Measurements from ENCODE around the gene JARID2.
"Not testable (repeated sequence)": the region's sequence is repeated elsewhere in the genome, so short reads cannot be mapped to it uniquely, and the experiment has no call there.

JARID2 gene

DNA sequence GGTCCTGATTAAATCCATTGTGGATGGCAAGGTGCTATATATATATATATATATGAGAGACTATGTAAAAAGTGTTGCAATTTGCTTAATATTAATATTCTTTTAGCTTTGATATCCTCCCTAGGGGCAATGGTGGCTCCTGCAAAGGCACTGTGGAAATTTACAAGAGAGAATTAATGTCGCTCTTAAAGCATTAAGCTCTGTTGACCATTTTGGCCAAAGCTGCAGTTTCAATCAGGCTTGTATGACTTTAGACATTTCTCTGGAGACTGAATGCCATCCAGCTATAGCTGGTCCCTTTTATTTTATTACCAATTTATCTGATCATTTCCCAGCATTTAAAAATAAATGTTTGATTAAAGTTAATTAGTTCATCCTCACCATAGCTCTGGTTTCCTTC, 155.3 kb downstream of the JARID2 start:
- no peak for DNase-seq (ENCODE audit: low spot score)

DNA sequence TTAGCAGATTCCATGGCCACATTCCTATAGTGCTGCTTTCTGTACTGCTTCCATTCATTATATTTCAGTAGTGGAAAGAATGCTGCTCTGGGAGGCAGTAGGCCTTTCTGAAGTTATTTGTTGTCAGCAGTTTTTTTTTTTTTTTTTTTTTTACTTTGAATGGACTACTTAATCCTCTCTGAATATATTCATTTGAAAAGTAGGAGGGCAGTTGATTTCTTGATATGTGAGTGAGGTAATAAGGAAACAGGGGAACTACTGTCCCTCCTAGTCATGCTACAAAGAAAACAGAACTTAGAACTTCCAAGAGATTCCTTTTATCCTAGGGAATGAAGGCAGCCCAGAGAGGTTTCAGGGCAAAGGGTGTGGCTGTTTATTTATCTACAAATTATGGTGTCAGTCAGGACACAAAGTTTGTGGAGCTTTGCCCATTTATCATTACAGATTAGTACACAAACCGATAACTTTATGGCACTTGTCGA, 155.9 kb downstream of the JARID2 start:
- DNase-seq (ENCODE audit: low spot score): no peak

DNA sequence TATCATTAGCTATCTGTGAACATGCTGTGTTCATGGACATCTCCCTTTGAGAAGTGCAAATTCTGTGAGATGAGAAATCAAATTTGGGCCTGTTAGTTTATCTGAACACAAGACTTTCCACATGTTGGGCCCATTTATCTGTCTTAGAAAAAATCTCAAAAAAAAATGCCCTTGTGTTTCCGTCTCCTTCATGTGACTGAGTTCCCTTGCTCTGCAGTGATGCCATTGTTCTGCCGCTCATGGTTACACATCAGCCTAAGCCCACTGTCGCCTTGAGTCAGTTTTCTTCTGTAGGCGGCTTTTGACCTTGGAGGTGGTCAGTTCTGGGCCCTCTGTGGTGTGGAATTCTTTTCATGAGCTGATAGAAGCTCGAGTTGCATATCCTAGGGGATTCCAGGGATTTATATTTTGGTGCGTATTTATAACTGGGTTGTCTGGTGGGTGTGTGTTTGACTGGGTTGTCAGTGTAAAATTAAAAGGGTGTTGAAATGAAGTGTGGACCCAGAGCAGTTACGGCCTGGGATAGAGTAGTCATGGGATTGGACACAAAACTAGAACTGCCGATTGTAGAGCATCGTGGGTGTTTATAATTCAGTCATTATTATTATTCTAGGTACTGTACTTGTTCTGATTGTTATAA, 156.7 kb downstream of the JARID2 start:
- DNase-seq (ENCODE audit: low spot score): no peak

DNA sequence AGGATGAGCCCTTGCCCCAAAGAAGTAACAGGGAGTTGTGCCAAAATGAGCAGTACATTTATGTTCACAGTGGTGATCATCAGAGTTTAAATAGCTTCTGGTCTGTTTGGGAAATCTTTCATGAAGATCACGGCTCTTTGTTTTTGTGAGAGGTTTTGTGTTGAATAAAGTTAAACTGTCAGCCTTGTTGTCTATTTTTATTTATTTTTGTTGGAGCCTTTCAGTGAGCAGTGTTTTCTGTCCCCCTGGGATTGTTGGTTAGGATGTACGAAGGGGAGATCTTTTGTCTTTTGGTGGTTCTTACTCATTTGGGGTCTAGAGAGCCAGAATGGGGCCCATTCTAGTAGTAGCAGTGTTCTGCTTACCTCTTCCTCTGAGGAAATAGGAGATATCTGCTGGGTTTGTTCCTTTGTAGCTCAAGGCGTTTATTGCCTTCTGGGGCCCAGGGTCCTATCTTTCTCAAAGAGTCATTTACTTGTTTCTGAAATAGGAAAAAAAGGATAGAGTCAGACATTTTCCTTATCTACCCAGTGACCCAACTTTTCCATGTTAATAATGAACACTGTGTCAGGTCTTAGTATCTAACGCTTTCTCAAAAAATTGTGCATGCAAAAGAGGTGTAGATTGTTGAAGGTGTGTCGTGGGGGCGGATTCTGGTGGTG, 157.4 kb downstream of the JARID2 start:
- no peak for DNase-seq (ENCODE audit: low spot score)

DNA sequence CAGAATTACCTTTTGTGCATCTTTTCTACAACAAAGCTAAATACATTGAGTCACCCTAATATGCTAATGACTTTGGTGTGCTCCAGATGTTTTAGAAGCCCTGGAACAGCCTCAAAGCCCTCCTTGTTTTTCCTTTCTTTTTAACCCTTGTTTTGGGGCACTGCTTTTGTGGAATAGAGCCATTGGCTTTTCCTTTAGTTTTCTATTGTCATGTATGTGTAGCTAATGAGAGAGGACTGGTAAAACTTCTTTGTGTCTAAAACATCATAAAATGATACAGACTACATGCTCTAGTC, 158.8 kb downstream of the JARID2 start:
- DNase-seq (ENCODE audit: low spot score): no peak

DNA sequence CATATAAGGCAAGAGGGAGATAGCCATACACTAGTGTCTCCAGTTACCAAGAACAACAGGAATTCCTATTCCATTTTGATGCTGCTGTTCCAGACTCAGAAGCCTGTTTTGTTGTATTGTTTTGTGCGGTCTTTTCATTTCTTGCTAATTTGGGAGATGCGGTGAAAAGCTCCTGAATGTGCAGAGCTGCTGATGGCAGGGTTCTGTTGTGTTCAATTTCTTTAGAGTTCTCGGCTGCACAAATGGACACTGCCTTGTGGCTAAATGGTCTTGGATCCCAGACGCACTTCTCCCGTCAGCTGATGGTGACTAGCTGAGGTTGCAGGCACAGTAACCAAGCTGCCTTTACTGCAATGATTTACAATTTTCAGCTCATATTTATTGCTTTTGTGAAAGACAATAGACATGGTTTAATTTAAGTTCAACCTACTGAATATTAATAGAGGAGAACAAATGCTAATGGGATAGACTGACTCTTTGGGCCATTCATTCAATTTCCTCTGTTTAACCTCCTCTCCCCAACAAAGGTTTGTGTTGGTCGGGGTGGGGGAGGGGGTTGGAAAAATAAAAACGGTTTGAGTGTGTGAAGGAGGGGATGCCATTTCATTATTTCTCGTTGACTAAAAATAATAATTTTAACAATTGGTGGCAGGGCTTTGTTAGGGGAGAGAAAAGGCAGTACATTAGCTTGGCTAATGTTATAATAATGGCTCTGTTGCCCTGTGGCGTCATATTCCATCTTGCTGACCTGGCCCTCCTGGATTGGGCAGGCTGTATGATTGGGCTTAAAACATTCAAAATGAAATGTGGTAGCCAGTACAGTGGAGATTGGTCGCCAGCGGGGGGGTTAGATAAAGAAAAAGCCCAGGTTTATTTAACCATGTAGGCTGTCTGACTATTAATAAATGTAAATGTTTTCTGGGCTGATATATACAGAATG, 159.5 kb downstream of the JARID2 start:
- DNase-seq (ENCODE audit: low spot score): no peak

DNA sequence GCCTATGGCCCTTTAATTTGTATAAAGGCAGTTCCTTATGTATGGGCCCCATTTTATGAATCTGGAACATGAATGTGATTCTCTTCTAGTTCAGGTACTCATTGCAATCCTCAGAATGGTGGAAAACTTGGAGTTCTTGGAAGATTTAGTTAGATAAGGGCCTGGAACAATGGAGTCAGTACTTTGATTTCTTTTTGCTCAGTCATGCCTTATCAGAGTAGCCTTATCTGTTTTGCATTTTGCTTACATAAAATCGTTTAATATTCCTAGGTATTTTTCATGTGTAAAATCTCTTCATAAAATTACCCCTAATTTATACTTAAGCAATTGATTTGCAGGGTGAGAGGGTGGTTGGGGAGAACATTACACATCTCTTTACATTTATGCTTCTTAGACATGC, 160.6 kb downstream of the JARID2 start:
- no peak for DNase-seq (ENCODE audit: low spot score)

DNA sequence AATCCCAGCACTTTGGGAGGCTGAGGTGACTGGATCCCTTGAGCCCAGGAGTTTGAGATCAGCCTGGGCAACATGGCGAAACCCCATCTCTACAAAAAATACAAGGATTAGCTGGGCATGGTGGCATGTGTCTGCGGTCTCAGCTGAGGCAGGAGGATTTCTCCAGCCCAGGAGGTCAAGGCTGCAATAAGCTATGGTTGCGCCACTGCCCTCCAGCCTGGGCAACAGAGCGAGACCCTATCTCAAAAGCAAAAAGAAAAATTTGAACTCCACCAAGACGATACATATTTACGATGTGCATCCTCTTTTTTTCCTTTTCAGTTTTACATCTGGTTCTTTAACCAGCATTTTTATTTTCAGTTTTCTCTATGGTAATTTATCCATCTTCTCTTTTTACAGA, 162.1 kb downstream of the JARID2 start:
- no peak for DNase-seq (ENCODE audit: low spot score)

DNA sequence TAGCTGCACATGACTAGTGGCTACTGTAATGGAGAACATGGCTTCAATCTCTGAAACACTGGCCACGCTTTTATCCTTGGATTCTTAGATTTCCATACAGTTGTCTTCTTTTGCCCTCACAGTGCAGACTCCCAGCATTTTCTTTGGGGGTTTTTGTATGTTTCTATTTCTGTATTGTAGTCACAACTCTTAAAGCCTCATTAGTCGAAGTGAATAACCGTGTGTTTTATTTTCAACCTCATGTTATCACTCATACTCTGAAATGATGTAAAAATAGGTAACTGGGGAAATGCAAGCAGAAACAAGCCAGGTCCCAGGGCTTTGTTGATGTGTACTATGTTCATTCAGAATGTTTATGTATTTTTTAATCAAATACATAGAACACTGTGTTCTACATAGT, 162.9 kb downstream of the JARID2 start:
- no peak for DNase-seq (ENCODE audit: low spot score)

DNA sequence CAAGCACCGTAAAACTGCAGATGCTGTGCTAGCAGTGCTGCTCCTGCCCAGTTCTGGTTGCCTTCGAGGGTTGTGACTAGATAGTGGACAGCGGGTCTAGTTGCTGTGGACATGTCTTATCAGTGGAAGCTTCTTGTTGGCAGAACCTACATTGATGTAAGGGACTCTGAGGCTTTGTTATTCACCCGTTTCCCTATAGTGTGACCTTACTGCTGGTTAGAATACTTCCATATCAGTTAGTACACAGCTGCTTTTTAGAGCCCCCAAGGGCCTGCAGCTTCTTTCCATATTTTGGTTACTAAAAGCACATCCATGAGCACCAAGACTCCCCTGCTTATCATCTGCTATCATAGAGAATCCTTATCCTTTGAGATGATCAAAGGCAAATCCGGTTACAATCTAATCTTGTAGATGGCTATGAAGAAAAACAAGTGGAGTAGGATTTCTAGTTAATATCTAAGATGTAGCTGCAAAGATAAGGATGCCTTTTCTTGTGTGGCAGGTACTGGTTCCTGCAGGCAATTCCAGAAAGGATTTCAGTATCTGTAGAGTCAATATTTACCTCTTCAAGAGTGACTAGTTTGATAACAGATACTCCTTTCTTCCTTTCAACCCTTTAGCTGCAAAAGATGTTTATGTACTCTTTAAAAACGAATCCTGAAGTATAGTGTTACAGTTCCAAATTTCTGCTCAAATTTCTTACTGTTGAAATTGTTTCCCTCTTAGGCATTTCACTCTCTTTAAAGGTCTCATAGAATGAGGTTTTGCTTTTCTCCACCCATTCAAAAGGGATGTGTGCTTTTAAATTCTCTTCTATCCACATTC, 163.6 kb downstream of the JARID2 start:
- no peak for DNase-seq (ENCODE audit: low spot score)

DNA sequence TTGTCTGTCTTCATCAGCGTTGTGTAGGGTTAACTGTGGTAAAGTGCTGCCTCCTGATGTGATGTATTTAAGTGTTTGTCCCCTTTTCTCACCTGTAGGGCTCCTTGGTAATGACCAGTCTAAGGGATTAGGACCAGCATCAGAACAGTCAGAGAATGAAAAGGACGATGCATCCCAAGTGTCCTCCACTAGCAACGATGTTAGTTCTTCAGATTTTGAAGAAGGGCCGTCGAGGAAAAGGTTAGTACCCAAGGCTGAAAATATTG, 164.2 kb downstream of the JARID2 start:
- no peak for DNase-seq (ENCODE audit: low spot score)

DNA sequence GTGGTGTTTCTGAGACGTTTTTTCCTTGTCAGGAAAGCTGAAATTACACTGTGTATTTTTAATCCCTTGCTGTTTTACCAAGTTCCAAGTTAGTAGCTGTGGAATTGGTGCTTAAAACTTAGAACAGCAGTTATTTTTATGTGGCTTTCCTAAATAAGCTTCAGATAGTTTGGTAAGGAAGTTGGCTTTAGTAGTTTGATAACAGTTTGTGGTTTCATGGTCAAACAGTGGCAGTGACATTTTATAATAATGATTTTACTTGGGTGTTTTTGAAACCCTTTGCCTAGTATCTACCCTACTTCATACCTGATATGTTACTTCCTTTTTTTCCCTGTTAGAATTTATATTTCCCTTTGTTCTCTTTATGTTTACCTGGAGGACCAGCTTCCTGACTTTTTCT, 164.9 kb downstream of the JARID2 start:
- DNase-seq (ENCODE audit: low spot score): no peak

DNA sequence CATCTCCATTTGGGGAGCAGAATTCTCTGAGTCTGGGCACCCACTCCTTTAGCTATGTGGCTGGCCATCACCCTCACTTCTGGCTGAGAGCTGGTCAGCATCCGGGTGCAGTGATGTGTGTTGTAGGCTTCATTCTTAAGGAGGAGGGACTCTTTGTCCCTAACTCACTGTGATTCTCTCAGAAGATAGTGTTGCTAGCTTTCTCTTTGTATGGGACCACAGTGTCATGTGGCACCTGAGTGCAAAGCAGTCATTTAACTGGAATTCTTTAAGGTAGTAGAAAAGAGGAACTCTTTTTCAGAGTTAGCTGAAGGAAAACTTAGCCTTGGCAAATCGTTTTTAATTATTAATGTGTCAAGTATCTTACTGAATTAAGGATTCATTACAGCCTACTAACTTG, 165.9 kb downstream of the JARID2 start:
- no peak for DNase-seq (ENCODE audit: low spot score)

DNA sequence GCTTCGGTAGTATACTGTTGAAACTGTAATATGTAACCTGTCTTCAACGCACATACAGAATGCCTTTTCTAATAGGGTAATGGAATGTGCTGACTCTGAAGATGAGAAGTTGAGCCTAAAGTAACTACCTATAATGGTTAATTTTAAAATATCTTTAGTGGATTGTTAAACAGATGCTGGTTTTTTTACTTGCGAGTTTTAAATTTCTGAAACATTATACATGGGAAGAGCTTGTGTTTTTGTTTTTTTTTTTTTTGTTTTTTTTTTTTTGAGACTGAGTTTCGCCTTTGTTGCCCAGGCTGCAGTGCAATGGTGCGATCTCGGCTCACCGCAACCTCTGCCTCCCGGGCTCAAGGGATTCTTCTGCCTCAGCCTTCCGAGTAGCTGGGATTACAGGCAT, 166.9 kb downstream of the JARID2 start:
- no peak for DNase-seq (ENCODE audit: low spot score)

DNA sequence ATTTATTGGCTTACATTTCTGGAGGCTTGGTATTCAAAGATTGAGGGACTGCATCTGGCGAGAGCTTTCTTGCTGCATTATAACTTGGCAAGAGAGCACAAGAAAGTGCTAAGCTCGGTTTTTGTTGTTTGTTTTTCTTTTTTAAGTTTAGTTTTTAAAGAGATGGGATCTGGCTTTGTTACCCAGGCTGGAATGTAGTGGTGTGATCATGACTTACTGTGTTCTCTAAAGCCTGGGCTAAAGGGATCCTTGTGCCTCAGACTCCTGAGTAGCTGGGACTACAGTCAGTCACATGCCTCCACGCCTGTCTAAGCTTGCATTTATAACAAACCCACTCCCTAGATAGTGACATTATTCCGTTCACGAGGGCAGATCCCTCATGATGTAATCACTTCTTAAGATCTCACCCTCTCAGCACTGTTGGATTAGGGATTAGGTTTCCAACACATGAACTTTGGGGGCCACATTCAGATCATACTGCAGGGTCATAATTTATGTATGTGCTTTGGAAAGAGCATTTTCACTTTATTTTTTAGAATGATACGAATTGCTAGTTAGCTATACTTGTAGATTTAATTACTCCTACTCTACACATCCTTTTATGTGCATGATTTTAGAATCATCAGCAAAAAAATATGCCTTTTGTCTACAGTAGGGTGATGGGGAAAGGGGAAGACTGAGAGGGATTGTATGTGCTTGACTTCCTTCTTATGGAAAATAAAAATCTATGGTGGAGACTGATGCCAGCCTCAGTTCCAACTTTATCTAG, 167.8 kb downstream of the JARID2 start:
- DNase-seq (ENCODE audit: low spot score): no peak

DNA sequence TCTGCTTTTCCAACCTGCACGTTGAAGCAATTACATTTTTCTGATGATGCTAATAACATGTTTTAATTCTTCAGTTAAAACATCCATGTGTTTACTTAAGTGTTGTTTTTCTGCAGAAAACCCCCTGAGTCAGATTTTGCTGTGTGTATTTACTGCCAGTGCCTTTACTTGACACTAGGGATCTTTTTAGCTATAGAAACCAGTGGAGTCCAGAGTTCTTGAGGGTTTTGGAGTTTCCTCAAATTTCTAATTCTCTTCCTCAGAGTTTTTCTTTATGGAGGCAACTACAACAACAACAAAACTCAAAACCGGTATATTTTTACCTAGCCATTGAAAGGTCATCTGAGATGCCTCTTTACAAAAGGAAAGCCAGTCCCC, 168.4 kb downstream of the JARID2 start:
- no peak for DNase-seq (ENCODE audit: low spot score)

DNA sequence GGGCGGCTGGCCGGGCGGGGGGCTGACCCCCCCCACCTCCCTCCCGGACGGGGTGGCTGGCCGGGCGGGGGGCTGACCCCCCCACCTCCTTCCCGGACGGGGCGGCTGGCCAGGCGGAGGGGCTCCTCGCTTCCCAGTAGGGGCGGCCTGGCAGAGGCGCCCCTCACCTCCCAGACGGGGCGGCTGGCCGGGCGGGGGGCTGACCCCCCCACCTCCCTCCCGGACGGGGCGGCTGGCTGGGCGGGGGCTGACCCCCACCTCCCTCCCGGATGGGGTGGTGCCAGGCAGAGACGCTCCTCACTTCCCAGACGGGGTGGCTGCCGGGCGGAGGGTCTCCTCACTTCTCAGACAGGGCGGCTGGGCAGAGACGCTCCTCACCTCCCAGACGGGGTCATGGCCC, 169.8 kb downstream of the JARID2 start:
- DNase-seq (ENCODE audit: low spot score): not testable (repeated sequence)

DNA sequence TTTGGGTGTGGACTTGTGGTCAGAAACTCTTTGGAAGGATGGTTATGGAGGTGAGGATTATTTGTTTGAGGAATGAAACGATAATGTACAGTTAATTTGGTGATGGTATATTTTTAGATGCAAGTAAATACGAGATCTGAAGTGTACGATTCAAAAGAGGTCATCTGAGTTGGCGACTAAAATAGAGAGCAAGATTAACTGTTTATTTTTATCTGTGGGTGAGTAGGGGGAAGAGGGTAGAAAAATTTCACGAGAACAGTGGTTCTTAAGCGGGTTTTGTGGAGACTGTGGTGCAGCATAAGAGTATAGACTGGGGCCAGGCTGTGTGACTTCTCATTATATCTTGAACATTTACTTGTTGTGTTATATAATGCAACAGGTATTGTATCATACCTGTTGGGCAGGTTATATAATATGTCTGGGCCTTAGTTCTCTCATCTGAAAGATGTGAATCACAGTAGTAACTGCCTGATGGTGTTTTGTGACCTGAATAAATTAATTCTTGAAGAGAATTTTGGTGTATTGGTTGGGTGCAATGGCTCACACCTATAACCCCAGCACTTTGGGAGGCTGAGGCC, 171.2 kb downstream of the JARID2 start:
- no peak for DNase-seq (ENCODE audit: low spot score)

DNA sequence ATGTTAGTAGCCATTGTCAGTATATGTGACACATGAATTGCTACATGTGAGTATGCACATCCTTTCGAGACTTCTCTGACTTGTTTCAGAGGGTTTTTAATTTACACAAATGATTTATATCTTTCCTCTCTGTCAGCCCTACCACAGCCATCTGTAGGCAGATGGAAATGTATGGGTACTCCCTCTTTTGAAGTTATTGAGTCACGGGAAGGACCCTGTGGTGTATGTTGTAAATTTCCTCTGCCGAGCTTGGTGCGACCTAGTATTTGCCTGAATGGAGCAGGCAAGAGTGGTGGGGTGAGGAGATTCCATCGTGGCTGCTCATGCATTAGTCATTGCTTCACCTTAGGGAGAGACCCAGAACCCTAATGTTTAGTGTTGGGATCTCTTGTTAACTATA, 171.9 kb downstream of the JARID2 start:
- DNase-seq (ENCODE audit: low spot score): no peak

DNA sequence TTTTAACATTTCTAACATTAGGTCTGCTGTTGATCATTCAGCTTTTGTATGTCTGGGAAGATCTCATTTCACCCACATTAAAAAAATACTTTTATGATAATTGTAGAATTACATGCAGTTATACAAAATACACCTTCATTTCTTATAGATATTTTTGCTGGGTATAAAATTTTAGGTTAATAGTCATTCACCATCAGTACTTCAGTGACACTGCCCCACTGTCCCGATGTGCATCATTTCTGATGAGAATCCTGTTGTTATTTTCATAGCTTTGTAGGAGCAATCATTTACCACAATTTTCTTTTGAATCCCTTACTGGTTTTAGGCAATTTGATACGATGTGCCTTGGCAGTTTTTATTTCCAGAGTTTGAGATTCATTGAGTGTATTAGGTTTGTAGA, 173.6 kb downstream of the JARID2 start:
- no peak for DNase-seq (ENCODE audit: low spot score)

DNA sequence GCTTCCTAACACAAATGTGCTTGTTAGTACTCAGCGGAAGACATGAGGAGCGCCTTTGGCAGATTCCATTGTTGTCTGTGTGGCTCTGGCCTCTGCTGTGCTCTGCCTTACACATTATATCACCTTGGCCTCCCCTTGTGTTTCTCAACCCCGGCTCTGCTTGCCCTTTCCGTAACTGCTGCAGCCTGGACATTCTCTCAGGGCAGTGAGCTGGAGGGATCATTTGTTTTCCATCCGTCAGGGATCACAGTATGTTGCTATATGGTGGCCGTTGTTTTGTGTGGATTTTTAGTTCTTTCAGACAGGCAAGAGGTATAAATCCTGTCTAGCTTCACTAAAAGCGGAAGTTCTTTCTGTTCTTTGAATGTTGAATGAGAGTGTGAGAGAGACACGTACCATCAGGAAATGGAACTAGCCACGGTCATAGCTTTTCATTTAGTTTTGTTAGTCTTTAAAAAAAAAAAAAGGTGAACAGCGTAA, 175.1 kb downstream of the JARID2 start:
- DNase-seq (ENCODE audit: low spot score): peak; percentile 18

Measured in CD4-positive, alpha-beta T cell treated with Interleukin-6 at 100 ng/mL for 8 hours (primary cell).